Fibroblast of villous mesenchyme (primary cell): Measurements from ENCODE around the gene ABTB2. TPM values are rescaled to one million over a fixed set of nuclear protein-coding genes. Genes with fewer than 3 reads are reported as not detected.
A peak's percentile ranks its signal among the peaks of the same experiment; 100 is the strongest.

Experiments
- DNase-seq: peaks from one replicate; pipeline ENCODE4 v3.0.0-alpha.2; 2010; ENCODE audit warnings: low read depth
- H3K4me3 ChIP-seq: 2 replicates; pipeline ENCODE4 v1.5.1; 2011; ENCODE audit warnings: low read depth, mild to moderate bottlenecking, low read length
- CTCF ChIP-seq: IDR thresholded peaks from 2 replicates; pipeline ENCODE4 v1.5.1; 2012; ENCODE audit warnings: low read depth, mild to moderate bottlenecking, low read length; ENCODE audit not compliant: insufficient read depth
- total RNA-seq: library from RNA; depleted of rRNA; stranded (reverse); fragments of >200 nt; gene quantifications from 2 replicates; pipeline ENCODE4 v1.2.3, GENCODE V29; 2012

ABTB2 gene
- total RNA-seq, 1 donor, result 3.9 TPM

- H3K4me3 ChIP-seq, result no peak overlapping the region
- TF ChIP-seq CTCF, result no peak
- DNase-seq, result peak; percentile 44
These were observed 52.6 kb downstream of the ABTB2 start for GRCh38 chr11:34305193-34305592.

GRCh38 chr11:34303028-34303570 is 54.7 kb downstream of the ABTB2 start:
- peak; percentile 48 for DNase-seq
- H3K4me3 ChIP-seq, result no peak overlapping the region
- no peak for TF ChIP-seq CTCF

- DNase-seq, result peak; percentile 97
- no peak overlapping the region for H3K4me3 ChIP-seq
- no peak for TF ChIP-seq CTCF
These were observed 55.5 kb downstream of the ABTB2 start for GRCh38 chr11:34302046-34302921.

GRCh38 chr11:34300926-34301295 is 56.9 kb downstream of the ABTB2 start:
- TF ChIP-seq CTCF, result no peak
- DNase-seq, result no peak
- H3K4me3 ChIP-seq, result no peak overlapping the region

GRCh38 chr11:34300026-34300925 is 57.5 kb downstream of the ABTB2 start:
- DNase-seq, result no peak
- TF ChIP-seq CTCF, result no peak
- no peak overlapping the region for H3K4me3 ChIP-seq

- no peak for TF ChIP-seq CTCF
- DNase-seq, result no peak
These were observed 58.4 kb downstream of the ABTB2 start for GRCh38 chr11:34299284-34299972.

More at GRCh38 chr11:34299284-34299972, 58.4 kb downstream of the ABTB2 start:
- no peak overlapping the region for H3K4me3 ChIP-seq
